Gastrocnemius medialis (tissue), 4 donors: ENCODE measurements around the gene NUDCD3.

Experiments used
- CTCF ChIP-seq, 5 experiments: fragments of 450-650 bp in 3 of 5; fragments of 200-600 bp in 2 of 5; sonication (generic) in 2 of 5; IDR thresholded peaks in 4 of 5; conservative IDR thresholded peaks in 1 of 5; 1 replicate in 4 of 5; 2 replicates in 1 of 5; pipeline ENCODE4 v1.5.1; 2016 to 2019; ENCODE audit warnings: antibody characterized with exemption in 5 of 5, mild to moderate bottlenecking in 3 of 5, moderate library complexity in 3 of 5
- POLR2A ChIP-seq, 2 donors: fragments of 450-650 bp; IDR thresholded peaks; one replicate each; pipeline ENCODE4 v1.6.1; 2017; ENCODE audit warnings: antibody characterized with exemption in 2 of 2, mild to moderate bottlenecking in 2 of 2, moderate library complexity in 2 of 2

- no peak for TF ChIP-seq CTCF (IDR thresholded peaks at IDR 0.05 in 4 of 5, conservative IDR thresholded peaks at IDR 0.05 in 1 of 5)
- TF ChIP-seq POLR2A (IDR thresholded peaks at IDR 0.05), result no peak
Observed at GRCh38 chr7:44531421-44532380, 41.2 kb upstream of the NUDCD3 start.
